Ecto neural progenitor cell (in vitro differentiated cells): ENCODE results near the gene UBE2E1.

Experiments used
- DNase-seq: peaks from one replicate; pipeline ENCODE4 v3.0.0-alpha.2; 2018; ENCODE audit warnings: low spot score

UBE2E1 gene

GRCh38 chr3:23805633-23806533 lies at the start of gene UBE2E1:
Gene UBE2E1 (plus strand): TSS chr3:23805955. CDS start chr3:23807270, 1,315 bp downstream.
- DNase-seq = peak; percentile 79

- DNase-seq = no peak
Measured at GRCh38 chr3:23756206-23756840, 49.4 kb upstream of the UBE2E1 start.

DNA sequence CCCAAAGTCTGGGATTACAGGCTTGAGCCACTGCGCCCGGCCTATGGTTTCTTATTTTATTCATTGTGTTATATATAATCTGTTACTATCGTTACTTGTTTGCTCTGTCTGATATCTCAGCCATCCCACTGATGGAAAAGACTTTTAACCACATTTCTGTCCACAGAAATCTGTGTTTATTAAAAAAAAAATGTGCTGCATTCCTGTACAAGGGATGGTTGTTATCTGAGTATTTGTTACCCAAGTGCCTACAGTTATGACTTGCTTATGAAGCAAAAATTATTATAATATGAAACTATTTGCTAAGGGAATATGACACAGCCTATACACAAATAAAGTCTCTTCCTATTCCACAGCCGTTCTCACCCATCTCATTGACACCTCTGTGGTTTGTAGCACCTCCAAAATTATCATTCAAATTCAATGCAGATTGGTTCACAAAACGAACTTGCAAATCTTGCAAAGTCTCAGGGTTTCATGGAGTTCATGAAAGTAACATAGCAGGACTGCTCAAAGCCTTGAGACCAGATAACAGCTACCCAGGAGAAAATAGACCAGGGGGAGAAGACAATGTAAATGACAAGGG lies 47.4 kb upstream of the UBE2E1 start:
- no peak for DNase-seq

DNA sequence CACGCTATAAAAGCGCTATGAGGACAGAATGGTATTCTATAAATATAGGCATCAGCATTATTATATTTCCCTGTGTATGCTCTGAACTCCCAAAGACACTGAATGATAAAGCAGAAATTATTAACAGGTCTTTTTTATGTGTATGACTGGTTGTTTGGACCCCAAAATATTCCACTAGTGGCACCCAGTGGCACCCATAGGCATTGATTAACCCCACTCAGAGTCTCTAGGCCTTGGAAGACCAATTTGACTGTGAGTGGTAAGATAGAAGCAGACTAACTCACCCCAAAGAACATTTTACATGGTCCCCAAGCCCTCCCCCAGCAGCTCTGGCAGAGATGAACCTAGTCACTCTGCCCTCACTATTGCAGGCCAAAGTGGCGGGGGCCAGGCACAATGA lies 45.4 kb upstream of the UBE2E1 start:
- DNase-seq = no peak

GRCh38 chr3:23760871-23761373 lies 44.8 kb upstream of the UBE2E1 start:
- no peak for DNase-seq

GRCh38 chr3:23761440-23761896 lies 44.3 kb upstream of the UBE2E1 start:
- no peak for DNase-seq

GRCh38 chr3:23762214-23762613 lies 43.5 kb upstream of the UBE2E1 start:
- DNase-seq = no peak

DNA sequence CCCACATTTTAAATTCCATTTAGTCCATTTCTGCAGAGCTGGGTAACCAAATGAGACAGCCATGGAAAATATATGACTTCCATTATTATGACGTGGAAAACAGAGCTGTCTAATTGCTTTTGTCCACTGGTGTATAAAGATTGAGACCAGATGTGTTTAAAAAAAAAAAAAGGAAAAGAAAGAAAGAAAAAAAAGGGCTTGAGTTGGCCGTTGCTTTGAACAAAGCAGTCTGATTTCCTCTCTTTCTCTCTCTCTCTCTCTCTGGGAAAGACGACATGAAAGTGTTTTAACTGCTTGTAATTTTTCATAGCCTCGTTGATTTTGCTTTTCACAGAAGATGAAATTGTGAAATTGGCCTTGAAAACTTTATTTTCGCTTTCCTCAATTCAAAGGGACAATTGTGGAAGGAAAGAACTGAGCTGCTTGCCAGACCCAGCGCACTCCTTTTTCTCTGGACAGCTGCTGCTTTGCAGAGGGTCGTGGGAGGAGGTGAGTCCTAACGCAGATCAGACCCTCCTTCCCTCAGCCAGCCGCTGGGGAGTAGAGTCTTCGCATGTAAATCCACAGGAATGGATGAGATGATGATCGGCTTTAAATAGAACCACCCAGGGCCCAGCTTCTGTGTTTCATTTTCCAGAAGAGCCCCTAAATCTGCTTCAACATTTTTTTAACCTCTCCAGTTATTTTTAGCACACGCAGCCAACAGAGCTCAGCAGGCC lies 42.8 kb upstream of the UBE2E1 start:
- DNase-seq = no peak

DNA sequence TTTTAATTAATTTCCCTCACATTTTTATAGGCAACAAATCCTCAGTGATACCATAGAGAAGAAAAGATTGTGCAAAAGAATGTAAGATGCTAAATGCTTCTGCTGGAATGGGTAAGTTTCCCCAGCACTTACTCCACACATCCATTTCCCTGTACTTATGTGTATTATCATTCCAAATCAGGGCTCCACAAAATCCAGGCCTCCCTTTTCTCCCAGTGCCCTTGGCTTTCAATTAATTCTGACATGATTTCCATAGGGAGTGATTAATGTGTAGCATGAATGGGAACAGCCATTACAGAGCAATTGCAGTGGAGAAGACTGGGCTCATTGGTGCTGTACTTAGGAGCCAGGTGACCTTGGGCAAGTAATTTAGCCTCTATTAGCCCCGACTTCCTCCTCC lies 41.3 kb upstream of the UBE2E1 start:
- no peak for DNase-seq

DNA sequence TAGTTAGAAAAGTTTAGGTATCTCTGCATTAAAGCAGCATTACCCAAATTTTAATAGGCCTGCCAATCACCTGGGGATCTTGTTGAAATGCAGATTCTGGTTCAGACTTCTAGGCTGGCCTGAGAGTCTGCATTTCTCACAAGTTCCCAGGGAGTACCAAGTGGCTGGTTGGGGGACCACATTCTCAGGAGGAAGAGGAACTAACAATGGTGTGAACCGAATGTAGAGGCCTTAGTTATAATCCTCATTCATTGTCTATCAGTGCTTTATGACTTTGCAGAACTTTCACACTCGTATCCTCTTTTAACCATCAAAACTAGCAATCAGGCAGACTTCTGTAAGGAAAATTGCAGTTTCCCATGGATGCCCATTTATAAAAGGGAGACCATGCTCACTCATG lies 38.2 kb upstream of the UBE2E1 start:
- DNase-seq = no peak

DNA sequence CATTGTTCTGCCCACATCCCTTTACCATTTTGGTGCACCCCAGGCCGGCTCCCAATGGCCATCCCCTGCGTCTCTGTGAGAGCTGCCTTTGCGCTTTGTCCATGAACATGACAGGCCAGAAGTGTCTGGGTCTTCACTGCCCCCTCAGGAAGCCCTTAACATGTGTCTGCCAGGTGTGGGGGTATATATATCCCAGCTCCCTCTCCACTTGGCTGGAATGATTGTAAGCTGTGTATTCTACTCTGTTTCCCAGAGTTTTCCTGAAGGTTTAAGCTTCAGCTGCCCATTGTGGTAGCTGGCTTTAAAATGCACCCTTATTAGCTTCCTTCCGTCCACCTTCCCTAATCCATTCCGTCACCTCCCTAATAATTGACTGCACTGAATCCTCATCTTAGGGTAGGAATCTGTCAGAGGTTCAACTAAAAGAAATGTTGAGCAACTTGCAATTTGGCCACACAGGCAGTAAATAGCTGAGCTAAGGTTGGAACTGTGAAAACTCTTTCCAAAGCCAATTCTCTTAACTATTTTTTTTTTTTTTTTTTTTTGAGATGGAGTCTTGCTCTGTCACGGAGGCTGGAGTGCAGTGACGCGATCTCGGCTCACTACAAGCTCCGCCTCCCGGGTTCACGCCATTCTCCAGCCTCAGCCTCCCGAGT lies 30.4 kb upstream of the UBE2E1 start:
- no peak for DNase-seq

GRCh38 chr3:23776352-23776891 lies 29.3 kb upstream of the UBE2E1 start:
- DNase-seq = no peak

DNA sequence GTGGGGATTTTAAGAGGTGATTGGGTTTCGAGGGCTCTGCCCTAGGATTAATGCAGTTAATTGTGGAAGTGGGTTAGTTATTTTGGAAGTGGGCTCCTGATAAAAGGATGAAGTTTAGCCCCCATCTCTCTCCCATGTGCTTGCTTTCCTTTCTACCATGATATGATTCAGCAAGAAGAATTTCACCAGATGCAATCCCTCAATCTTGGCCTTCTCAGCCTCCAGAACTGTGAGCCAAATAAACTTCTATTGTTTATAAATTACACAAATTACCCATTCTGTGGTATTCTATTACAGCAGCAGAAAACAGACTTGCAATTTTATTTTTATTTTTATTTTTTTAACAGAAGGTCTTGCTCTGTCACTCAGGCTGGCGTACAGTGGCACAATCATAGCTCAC lies 27.3 kb upstream of the UBE2E1 start:
- no peak for DNase-seq

DNA sequence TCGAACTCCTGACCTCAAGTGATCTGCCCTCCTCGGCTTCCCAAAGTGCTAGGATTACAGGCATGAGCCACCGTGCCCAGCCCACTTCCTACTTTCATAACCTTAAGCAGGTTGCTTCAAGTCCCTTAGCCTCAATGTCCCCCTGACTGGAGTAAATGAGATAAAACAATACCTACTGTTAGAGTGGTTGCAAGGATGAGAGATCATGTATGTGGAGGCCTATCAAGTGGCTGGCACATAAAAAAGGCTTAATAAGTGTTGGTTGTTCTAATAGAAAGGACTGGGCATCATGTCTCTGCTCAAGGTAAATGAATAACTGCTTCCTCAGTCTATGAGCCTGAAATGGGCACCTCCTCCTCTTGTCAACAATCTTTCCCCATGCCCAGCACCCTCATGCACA lies 25.9 kb upstream of the UBE2E1 start:
- DNase-seq = no peak

GRCh38 chr3:23781051-23781450 lies 24.7 kb upstream of the UBE2E1 start:
- no peak for DNase-seq

- DNase-seq = no peak
Measured at GRCh38 chr3:23781871-23782270, 23.9 kb upstream of the UBE2E1 start.

GRCh38 chr3:23785097-23785645 lies 20.6 kb upstream of the UBE2E1 start:
- no peak for DNase-seq

GRCh38 chr3:23785882-23786281 lies 19.9 kb upstream of the UBE2E1 start:
- no peak for DNase-seq

DNA sequence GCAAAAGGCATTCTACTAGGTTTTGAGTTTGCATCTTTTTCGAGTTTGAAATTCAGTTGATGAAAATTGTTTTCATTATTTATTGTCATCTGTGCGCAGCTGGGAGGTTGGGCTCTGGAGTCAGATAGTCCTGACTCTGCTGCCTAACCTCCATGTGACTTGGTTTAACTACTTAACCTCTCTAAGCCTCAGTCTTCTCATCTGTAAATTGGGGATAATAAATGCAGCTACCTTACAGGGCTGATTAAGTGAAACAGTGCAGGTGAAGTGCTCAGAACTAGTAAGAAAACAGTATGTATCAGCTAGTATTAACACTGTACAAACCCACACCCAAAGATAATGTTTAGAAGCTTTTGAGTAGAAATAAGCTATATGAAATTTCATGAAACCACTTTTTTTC lies 14.1 kb upstream of the UBE2E1 start:
- DNase-seq = no peak

GRCh38 chr3:23793528-23794134 lies 12.1 kb upstream of the UBE2E1 start:
- no peak for DNase-seq

DNA sequence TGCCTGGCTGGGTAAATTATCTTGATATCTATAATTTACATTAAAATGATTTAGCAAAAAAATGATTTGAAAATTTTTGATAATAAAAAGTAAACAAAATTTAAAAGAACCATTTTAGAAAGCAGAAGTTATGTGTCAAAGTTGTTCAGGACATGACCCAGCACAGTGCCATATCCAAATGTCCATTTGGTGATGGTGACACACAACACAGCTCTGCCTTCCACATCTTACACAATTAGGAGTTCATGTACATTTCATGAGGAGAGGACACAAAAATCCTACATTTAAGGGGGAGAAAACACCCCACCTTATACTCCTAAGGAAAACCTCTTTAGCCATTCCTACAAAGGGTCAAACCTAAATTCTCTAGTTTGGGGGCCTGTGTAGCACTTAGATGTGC lies 10.7 kb upstream of the UBE2E1 start:
- no peak for DNase-seq
